ENCODE measurements around the gene PXK. TPM values are rescaled to one million over a fixed set of nuclear protein-coding genes. Genes with fewer than 3 reads are reported as not detected.
A peak's percentile ranks its signal among the peaks of the same experiment; 100 is the strongest.

The PXK gene
- total and polyA plus RNA-seq, 10 of the 15 experiments (the other 5 are each of a cell fraction or from before 2014, with no cell fraction given): 8.4 to 38.0 (median 27.6) TPM

DNA sequence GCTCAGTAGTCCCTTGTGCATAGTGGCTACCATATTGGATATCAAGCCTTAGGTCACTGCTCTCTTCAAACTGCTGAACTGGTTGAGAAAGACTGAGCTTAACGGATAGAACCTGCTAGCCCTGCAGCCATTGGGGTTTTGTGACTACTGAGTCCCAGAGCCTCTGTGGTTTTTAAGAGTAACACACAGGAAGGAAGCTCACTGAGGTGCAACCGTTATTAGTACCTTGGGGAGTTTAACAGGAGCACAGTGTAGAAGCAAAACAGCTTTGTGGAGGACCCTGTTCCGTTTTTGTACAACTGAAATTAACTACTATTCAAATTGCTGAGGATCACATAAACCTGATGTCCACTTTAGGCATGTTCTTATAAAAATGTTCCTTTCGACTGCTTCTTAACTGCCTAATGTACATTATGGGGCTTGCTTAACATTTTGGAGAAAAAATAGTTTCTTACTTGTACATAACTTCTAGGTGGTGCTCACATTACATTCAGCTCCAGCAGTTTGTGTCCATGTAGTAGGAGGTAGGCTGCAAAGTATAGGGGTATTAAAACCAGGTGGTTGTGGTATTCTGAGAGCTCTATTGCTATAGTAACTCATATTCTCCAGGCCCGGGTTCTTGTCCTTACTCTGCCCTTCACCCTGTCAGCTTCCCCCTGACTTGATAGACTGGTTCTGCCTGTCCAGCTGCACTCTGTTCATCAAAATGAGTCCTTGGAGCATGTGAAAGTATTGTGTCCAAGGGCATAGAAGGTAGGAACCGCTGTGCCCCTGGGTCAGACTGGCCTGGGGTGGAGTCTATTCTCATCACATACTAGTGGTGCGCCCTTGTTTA lies 17.3 kb downstream of the PXK start (continued):
- no peak for TF ChIP-seq CHD2 (IDR thresholded peaks at IDR 0.05; ENCODE audit: borderline replicate concordance, low read depth, low read length)
- no peak for TF ChIP-seq EZH2 (IDR thresholded peaks at IDR 0.05; ENCODE audit: borderline replicate concordance, control insufficient read depth, low read depth, low read length)
- TF ChIP-seq ESRRA (IDR thresholded peaks at IDR 0.05; ENCODE audit: low read length): no peak
- TF ChIP-seq CREM (IDR thresholded peaks at IDR 0.05; ENCODE audit: low read depth): peak; percentile 36; the same call in 1 of the 2 replicates
- TF ChIP-seq CBX5 (IDR thresholded peaks at IDR 0.05; ENCODE audit: low read depth): peak; percentile 96; the same call in 1 of the 2 replicates
- TF ChIP-seq PML (IDR thresholded peaks at IDR 0.05; ENCODE audit: low read length): no peak; the same call in 1 of the 2 replicates
- TF ChIP-seq, protein P1, sequence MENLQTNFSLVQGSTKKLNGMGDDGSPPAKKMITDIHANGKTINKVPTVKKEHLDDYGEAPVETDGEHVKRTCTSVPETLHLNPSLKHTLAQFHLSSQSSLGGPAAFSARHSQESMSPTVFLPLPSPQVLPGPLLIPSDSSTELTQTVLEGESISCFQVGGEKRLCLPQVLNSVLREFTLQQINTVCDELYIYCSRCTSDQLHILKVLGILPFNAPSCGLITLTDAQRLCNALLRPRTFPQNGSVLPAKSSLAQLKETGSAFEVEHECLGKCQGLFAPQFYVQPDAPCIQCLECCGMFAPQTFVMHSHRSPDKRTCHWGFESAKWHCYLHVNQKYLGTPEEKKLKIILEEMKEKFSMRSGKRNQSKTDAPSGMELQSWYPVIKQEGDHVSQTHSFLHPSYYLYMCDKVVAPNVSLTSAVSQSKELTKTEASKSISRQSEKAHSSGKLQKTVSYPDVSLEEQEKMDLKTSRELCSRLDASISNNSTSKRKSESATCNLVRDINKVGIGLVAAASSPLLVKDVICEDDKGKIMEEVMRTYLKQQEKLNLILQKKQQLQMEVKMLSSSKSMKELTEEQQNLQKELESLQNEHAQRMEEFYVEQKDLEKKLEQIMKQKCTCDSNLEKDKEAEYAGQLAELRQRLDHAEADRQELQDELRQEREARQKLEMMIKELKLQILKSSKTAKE (IDR thresholded peaks at IDR 0.05; ENCODE audit: low read depth, poor library complexity, severe bottlenecking): no peak
- TF ChIP-seq, protein P2, sequence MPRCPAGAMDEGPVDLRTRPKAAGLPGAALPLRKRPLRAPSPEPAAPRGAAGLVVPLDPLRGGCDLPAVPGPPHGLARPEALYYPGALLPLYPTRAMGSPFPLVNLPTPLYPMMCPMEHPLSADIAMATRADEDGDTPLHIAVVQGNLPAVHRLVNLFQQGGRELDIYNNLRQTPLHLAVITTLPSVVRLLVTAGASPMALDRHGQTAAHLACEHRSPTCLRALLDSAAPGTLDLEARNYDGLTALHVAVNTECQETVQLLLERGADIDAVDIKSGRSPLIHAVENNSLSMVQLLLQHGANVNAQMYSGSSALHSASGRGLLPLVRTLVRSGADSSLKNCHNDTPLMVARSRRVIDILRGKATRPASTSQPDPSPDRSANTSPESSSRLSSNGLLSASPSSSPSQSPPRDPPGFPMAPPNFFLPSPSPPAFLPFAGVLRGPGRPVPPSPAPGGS (IDR thresholded peaks at IDR 0.05; ENCODE audit: borderline replicate concordance, insufficient read depth, low read depth, low read length, poor library complexity, severe bottlenecking): no peak
- no peak for TF ChIP-seq GATAD2B (conservative IDR thresholded peaks at IDR 0.05; ENCODE audit: low read depth)
- TF ChIP-seq, protein P3, sequence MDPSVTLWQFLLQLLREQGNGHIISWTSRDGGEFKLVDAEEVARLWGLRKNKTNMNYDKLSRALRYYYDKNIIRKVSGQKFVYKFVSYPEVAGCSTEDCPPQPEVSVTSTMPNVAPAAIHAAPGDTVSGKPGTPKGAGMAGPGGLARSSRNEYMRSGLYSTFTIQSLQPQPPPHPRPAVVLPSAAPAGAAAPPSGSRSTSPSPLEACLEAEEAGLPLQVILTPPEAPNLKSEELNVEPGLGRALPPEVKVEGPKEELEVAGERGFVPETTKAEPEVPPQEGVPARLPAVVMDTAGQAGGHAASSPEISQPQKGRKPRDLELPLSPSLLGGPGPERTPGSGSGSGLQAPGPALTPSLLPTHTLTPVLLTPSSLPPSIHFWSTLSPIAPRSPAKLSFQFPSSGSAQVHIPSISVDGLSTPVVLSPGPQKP (IDR thresholded peaks at IDR 0.05; ENCODE audit: low read depth, low read length): no peak
- TF ChIP-seq FOS (IDR thresholded peaks at IDR 0.05; ENCODE audit: borderline replicate concordance, extremely low read depth, insufficient read length): no peak
- no peak for TF ChIP-seq RAD21 (IDR thresholded peaks at IDR 0.05; ENCODE audit: insufficient read depth, low read depth, low read length)
- no peak for TF ChIP-seq WRNIP1 (IDR thresholded peaks at IDR 0.05; ENCODE audit: borderline replicate concordance, low read depth, low read length)
- TF ChIP-seq, protein P4, sequence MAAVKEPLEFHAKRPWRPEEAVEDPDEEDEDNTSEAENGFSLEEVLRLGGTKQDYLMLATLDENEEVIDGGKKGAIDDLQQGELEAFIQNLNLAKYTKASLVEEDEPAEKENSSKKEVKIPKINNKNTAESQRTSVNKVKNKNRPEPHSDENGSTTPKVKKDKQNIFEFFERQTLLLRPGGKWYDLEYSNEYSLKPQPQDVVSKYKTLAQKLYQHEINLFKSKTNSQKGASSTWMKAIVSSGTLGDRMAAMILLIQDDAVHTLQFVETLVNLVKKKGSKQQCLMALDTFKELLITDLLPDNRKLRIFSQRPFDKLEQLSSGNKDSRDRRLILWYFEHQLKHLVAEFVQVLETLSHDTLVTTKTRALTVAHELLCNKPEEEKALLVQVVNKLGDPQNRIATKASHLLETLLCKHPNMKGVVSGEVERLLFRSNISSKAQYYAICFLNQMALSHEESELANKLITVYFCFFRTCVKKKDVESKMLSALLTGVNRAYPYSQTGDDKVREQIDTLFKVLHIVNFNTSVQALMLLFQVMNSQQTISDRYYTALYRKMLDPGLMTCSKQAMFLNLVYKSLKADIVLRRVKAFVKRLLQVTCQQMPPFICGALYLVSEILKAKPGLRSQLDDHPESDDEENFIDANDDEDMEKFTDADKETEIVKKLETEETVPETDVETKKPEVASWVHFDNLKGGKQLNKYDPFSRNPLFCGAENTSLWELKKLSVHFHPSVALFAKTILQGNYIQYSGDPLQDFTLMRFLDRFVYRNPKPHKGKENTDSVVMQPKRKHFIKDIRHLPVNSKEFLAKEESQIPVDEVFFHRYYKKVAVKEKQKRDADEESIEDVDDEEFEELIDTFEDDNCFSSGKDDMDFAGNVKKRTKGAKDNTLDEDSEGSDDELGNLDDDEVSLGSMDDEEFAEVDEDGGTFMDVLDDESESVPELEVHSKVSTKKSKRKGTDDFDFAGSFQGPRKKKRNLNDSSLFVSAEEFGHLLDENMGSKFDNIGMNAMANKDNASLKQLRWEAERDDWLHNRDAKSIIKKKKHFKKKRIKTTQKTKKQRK (IDR thresholded peaks at IDR 0.05; ENCODE audit: low read depth, low read length): no peak
- TF ChIP-seq, protein P5, sequence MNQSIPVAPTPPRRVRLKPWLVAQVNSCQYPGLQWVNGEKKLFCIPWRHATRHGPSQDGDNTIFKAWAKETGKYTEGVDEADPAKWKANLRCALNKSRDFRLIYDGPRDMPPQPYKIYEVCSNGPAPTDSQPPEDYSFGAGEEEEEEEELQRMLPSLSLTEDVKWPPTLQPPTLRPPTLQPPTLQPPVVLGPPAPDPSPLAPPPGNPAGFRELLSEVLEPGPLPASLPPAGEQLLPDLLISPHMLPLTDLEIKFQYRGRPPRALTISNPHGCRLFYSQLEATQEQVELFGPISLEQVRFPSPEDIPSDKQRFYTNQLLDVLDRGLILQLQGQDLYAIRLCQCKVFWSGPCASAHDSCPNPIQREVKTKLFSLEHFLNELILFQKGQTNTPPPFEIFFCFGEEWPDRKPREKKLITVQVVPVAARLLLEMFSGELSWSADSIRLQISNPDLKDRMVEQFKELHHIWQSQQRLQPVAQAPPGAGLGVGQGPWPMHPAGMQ (IDR thresholded peaks at IDR 0.05; ENCODE audit: borderline replicate concordance): no peak
- TF ChIP-seq RBBP5 (conservative IDR thresholded peaks at IDR 0.05): no peak
- TF ChIP-seq CREB1 (IDR thresholded peaks at IDR 0.05; ENCODE audit: low read depth): no peak
